Measurements from ENCODE around the gene TBC1D2B. TPM values are rescaled to one million over a fixed set of nuclear protein-coding genes. Genes with fewer than 3 reads are reported as not detected.

The TBC1D2B gene
- total RNA-seq, 1 experiment from 2014 or later: 5.2 TPM

DNA sequence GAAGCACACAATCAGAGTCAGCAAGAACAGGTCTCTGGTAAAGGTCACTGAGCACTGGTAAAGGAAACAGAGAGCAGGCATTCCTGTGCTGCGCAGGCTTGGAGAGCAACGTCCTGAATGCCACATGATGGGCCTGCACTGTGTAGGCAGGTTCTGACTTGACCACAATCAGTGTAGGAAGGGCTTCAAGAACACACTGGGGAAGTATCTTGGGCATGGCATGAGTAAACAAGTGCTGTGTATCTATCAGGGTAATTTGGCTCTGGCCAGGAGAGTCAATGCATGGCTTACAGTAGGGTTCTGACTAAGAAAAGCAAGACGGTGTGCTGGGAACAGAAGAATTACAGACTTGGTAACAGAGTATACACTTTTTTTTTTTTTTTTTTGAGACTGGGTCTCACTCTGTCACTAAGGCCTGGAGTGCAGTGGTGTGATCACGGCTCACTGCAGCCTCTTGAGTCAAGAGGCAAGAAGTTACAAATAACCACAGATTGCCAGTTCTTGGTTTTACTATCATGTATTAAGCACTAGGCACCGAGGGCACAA is 30.6 kb downstream of the TBC1D2B start:
- DNase-seq (ENCODE audit: low read depth): no peak
- in situ Hi-C loops (cut with HindIII; ENCODE audit: low pct_unique_long_range_greater_than_20kb, low sequenced_read_pairs): no loop called here

DNA sequence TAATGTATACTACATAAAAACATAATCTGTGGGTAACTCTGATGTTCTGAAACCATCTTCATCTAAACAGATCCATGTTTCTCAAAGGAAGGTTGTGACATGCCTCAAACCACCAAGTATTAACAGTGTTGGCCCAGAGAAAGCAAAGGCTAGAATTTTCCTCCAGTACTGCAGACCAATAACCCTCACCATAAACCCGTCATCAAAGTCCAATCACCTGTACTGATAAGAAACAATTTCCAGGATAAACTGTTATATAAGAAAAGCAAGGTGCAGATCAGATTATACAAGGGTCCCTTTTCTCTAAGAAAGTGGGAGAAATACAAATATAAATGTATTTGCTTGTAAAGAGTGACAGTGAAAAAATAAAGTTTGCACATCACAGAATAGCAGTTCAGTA is 32.3 kb downstream of the TBC1D2B start:
- no peak for DNase-seq (ENCODE audit: low read depth)
- in situ Hi-C loops (cut with HindIII; ENCODE audit: low pct_unique_long_range_greater_than_20kb, low sequenced_read_pairs): no loop called here

GRCh38 chr15:78044407-78045155 is 32.9 kb downstream of the TBC1D2B start:
- in situ Hi-C loops (cut with HindIII; ENCODE audit: low pct_unique_long_range_greater_than_20kb, low sequenced_read_pairs): no loop called here
- DNase-seq (ENCODE audit: low read depth): no peak

DNA sequence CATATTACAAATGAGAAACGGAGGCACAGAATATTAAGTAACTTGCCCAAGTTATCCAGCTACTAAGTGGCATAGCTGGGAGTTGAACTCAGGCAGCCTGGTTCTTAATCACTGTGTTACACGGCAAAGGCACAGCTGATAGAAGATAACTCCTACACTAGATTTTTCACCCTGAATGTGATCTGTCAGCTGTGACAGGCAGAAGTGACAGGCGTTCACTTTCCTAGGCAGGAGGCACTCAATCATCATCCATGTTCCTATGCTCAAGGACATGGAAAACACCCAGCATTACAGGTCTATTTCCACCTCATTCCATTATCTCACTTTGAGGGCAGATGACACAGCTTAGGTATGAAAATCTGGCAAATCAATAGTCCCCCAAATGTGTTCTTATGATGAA is 35.6 kb downstream of the TBC1D2B start:
- no peak for DNase-seq (ENCODE audit: low read depth)
- in situ Hi-C loops (cut with HindIII; ENCODE audit: low pct_unique_long_range_greater_than_20kb, low sequenced_read_pairs): no loop called here

GRCh38 chr15:78040653-78041244 is 36.8 kb downstream of the TBC1D2B start:
- in situ Hi-C loops (cut with HindIII; ENCODE audit: low pct_unique_long_range_greater_than_20kb, low sequenced_read_pairs): no loop called here
- DNase-seq (ENCODE audit: low read depth): no peak

- in situ Hi-C loops (cut with HindIII; ENCODE audit: low pct_unique_long_range_greater_than_20kb, low sequenced_read_pairs): no loop called here
- no peak for DNase-seq (ENCODE audit: low read depth)
Observed at GRCh38 chr15:78038585-78039247, 38.8 kb downstream of the TBC1D2B start.

DNA sequence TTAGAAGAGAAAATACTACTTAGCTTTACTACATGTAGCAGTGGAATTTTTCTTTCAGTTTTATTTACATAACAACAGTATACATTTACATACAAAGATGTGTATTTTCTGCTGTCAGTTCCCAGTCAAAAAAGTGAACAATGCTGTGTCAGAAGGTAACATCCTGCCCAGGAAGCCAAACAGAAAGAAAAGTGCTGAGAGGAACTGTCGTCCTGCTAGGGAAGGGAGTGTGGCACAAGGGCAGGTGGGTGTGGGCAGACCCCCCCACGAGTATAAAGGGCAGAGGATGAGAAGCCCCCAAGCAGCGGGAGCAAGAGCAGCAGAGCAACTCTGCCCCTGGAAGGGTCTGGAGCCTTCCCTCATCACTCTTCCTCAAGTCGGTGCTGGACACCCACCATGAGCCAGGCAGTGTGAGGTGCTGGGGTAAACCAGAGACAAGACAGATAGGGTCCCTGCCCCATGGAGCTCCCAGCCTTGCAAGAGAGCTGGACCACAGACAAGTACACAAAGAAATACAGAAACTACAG is 39.7 kb downstream of the TBC1D2B start:
- DNase-seq (ENCODE audit: low read depth): no peak
- in situ Hi-C loops (cut with HindIII; ENCODE audit: low pct_unique_long_range_greater_than_20kb, low sequenced_read_pairs): no loop called here

- in situ Hi-C loops (cut with HindIII; ENCODE audit: low pct_unique_long_range_greater_than_20kb, low sequenced_read_pairs): no loop called here
- DNase-seq (ENCODE audit: low read depth): no peak
Observed at GRCh38 chr15:78037328-78037727, 40.2 kb downstream of the TBC1D2B start.

GRCh38 chr15:78035861-78036476 is 41.5 kb downstream of the TBC1D2B start:
- in situ Hi-C loops (cut with HindIII; ENCODE audit: low pct_unique_long_range_greater_than_20kb, low sequenced_read_pairs): no loop called here
- no peak for DNase-seq (ENCODE audit: low read depth)

- no peak for DNase-seq (ENCODE audit: low read depth)
- in situ Hi-C loops (cut with HindIII; ENCODE audit: low pct_unique_long_range_greater_than_20kb, low sequenced_read_pairs): no loop called here
Observed at GRCh38 chr15:78035321-78035751, 42.2 kb downstream of the TBC1D2B start.

DNA sequence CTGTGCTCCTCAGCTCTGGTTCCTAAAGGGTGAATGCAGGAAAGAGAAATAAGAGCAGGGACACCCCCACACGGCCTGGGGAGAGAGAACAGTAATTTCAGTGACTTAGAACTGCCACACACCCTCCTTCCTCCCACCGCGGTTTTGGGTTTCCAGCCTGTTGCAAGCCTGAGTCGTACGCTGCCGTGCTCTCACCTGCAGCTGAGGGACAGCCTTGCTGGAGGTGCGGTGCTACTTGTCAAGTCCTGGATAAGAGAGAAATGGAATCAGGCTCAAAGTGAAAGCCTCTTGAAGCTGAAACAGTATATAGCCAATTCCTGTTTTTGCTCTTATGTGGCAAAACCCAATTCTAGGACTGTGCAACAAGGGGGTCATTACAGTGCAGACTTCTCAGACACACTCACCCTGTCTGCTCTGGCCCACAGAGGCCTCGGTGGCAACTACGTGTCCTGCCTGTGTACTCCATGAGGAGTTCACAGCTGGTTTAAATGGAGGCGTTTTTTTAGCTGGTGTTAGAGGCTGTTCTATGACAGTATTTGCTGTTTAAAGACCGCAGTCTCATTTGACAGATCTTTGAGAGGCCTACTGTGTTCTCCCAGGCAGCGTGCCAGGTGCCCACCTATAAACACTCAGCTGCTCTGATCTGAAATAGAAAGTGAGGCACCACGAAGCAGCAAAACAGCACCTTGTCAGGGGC is 42.9 kb downstream of the TBC1D2B start:
- no peak for DNase-seq (ENCODE audit: low read depth)
- in situ Hi-C loops (cut with HindIII; ENCODE audit: low pct_unique_long_range_greater_than_20kb, low sequenced_read_pairs): no loop called here

GRCh38 chr15:78033864-78034263 is 43.6 kb downstream of the TBC1D2B start:
- no peak for DNase-seq (ENCODE audit: low read depth)
- in situ Hi-C loops (cut with HindIII; ENCODE audit: low pct_unique_long_range_greater_than_20kb, low sequenced_read_pairs): no loop called here

DNA sequence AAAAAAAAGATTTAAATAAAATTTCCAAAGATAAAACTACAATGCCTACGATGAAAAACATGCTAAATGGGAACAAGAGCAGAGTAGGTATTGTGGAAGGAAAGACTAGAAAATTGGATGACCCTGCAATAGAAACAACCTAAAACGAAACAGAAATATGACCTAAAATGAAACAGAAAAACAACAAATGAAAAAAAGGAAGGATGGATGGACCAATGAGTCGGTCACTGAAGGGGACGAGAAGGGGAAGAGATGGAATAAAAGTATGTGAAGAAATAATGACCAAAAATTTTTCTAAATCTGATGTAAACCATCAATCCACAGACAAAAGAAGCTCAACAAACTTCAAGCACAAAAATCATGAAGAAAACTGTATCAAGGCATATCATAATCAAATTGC is 44.8 kb downstream of the TBC1D2B start:
- DNase-seq (ENCODE audit: low read depth): no peak
- in situ Hi-C loops (cut with HindIII; ENCODE audit: low pct_unique_long_range_greater_than_20kb, low sequenced_read_pairs): no loop called here

- DNase-seq (ENCODE audit: low read depth): no peak
- in situ Hi-C loops (cut with HindIII; ENCODE audit: low pct_unique_long_range_greater_than_20kb, low sequenced_read_pairs): no loop called here
Observed at GRCh38 chr15:78024883-78025282, 52.6 kb downstream of the TBC1D2B start.

GRCh38 chr15:78024519-78024870 is 53.0 kb downstream of the TBC1D2B start:
- in situ Hi-C loops (cut with HindIII; ENCODE audit: low pct_unique_long_range_greater_than_20kb, low sequenced_read_pairs): no loop called here
- no peak for DNase-seq (ENCODE audit: low read depth)

DNA sequence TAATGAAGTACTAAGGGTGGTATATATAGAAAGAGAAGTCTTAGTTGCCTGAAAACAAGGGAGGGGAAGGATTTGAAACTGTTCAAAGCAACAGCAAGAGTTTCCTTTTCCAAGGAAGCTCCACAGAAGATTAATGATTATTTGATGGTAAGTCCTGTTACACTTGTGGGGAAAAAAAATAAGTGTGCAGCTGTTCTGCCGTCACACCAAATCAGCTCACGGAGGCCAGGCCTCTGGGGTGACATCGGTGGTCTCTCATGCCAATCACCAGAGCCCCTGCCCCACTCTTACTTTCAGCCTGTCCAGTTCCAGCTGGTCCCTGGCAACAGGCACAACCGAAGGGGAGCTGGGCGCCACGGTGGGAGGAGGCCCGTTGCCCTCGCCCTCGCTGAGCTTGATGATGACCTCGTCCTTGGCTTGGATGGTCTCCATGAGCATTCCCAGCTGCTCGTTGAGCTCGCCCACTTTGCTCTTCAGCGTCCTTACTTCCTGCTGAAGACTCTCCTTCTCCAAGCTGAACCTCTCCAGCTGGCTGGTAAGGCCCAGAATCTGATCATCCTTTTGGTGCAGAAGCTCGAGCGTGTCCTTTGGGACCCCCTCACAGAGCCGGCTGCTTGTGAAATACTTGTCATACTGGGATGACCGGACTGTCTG is 53.5 kb downstream of the TBC1D2B start:
- in situ Hi-C loops (cut with HindIII; ENCODE audit: low pct_unique_long_range_greater_than_20kb, low sequenced_read_pairs): no loop called here
- DNase-seq (ENCODE audit: low read depth): no peak

GRCh38 chr15:78023081-78023665 is 54.3 kb downstream of the TBC1D2B start:
- DNase-seq (ENCODE audit: low read depth): no peak
- in situ Hi-C loops (cut with HindIII; ENCODE audit: low pct_unique_long_range_greater_than_20kb, low sequenced_read_pairs): no loop called here

Data from Caki2 (cell line).